Stimulated activated CD8-positive, alpha-beta memory T cell treated with anti-CD3 and anti-CD28 coated beads, Interleukin-15, amount 100 ng/mL, for 48 hours (primary cell): ENCODE results near the gene USB1.
"Not testable (repeated sequence)": the region's sequence is repeated elsewhere in the genome, so short reads cannot be mapped to it uniquely, and the experiment has no call there.

Experiments used
- DNase-seq, 2 donors: peaks; one replicate each; pipeline ENCODE4 v3.0.0-alpha.2; 2020; ENCODE audit warnings: low read depth in 2 of 2

USB1 gene

GRCh38 chr16:57969451-57970123 lies 31.6 kb upstream of the USB1 start:
- DNase-seq: no peak

- no peak for DNase-seq
These were observed 30.9 kb upstream of the USB1 start for GRCh38 chr16:57970319-57970718.

- DNase-seq: no peak
These were observed 30.2 kb upstream of the USB1 start, which contains the start of gene CNGB1 for GRCh38 chr16:57970970-57971369. Gene CNGB1, minus strand, starts transcription at chr16:57971128. Its CDS starts 3,842 bp downstream, at chr16:57967286.

- no peak for DNase-seq
These were observed 29.4 kb upstream of the USB1 start for GRCh38 chr16:57971848-57972247.

- no peak for DNase-seq
These were observed 28.9 kb upstream of the USB1 start for GRCh38 chr16:57972306-57972705.

- no peak for DNase-seq
These were observed 24.8 kb upstream of the USB1 start for GRCh38 chr16:57976331-57976796.

- DNase-seq: no peak
These were observed 23.7 kb upstream of the USB1 start for GRCh38 chr16:57977418-57978069.

- not testable (repeated sequence) for DNase-seq
These were observed 23.1 kb upstream of the USB1 start for GRCh38 chr16:57978070-57978465.

GRCh38 chr16:57979006-57979585 lies 22.1 kb upstream of the USB1 start:
- no peak for DNase-seq

GRCh38 chr16:57981636-57982035 lies 19.6 kb upstream of the USB1 start:
- DNase-seq: no peak

GRCh38 chr16:57982385-57982784 lies 18.8 kb upstream of the USB1 start:
- no peak for DNase-seq

GRCh38 chr16:57984443-57985203 lies 16.6 kb upstream of the USB1 start:
- peak; percentile 83 to 90 for DNase-seq

- no peak for DNase-seq
These were observed 15.7 kb upstream of the USB1 start for GRCh38 chr16:57985204-57986181.

- DNase-seq: no peak
These were observed 15.0 kb upstream of the USB1 start for GRCh38 chr16:57986196-57986595.

- no peak for DNase-seq
These were observed 13.6 kb upstream of the USB1 start for GRCh38 chr16:57987441-57988177.

GRCh38 chr16:57988929-57989328 lies 12.3 kb upstream of the USB1 start:
- no peak for DNase-seq

GRCh38 chr16:57991551-57992059 lies 9.6 kb upstream of the USB1 start:
- no peak for DNase-seq

- no peak for DNase-seq
These were observed 9.1 kb upstream of the USB1 start for GRCh38 chr16:57992084-57992483.

- no peak for DNase-seq
These were observed 7.8 kb upstream of the USB1 start for GRCh38 chr16:57993438-57993837.

GRCh38 chr16:57993897-57994296 lies 7.3 kb upstream of the USB1 start:
- no peak for DNase-seq
